ENCODE measurements around the gene SMYD3. TPM values are rescaled to one million over a fixed set of nuclear protein-coding genes. Genes with fewer than 3 reads are reported as not detected.

The SMYD3 gene
- total and polyA plus RNA-seq, 2 of the 13 experiments (the other 11 are each of a cell fraction or from before 2014, with no cell fraction given), result 27.7 to 35.8 TPM

- TF ChIP-seq, protein P1, sequence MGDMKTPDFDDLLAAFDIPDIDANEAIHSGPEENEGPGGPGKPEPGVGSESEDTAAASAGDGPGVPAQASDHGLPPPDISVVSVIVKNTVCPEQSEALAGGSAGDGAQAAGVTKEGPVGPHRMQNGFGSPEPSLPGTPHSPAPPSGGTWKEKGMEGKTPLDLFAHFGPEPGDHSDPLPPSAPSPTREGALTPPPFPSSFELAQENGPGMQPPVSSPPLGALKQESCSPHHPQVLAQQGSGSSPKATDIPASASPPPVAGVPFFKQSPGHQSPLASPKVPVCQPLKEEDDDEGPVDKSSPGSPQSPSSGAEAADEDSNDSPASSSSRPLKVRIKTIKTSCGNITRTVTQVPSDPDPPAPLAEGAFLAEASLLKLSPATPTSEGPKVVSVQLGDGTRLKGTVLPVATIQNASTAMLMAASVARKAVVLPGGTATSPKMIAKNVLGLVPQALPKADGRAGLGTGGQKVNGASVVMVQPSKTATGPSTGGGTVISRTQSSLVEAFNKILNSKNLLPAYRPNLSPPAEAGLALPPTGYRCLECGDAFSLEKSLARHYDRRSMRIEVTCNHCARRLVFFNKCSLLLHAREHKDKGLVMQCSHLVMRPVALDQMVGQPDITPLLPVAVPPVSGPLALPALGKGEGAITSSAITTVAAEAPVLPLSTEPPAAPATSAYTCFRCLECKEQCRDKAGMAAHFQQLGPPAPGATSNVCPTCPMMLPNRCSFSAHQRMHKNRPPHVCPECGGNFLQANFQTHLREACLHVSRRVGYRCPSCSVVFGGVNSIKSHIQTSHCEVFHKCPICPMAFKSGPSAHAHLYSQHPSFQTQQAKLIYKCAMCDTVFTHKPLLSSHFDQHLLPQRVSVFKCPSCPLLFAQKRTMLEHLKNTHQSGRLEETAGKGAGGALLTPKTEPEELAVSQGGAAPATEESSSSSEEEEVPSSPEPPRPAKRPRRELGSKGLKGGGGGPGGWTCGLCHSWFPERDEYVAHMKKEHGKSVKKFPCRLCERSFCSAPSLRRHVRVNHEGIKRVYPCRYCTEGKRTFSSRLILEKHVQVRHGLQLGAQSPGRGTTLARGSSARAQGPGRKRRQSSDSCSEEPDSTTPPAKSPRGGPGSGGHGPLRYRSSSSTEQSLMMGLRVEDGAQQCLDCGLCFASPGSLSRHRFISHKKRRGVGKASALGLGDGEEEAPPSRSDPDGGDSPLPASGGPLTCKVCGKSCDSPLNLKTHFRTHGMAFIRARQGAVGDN (CRISPR knock-in tag; IDR thresholded peaks at IDR 0.05), result peak; percentile 46
- TF ChIP-seq ZNF350 (CRISPR knock-in tag; IDR thresholded peaks at IDR 0.05; ENCODE audit: borderline replicate concordance, low read depth) (no peak), ZZZ3 (CRISPR knock-in tag; IDR thresholded peaks at IDR 0.05; ENCODE audit: borderline replicate concordance) (no peak), NKX3-1 (CRISPR knock-in tag; IDR thresholded peaks at IDR 0.05) (no peak), HOXA5 (CRISPR knock-in tag; IDR thresholded peaks at IDR 0.05) (no peak), MXD1 (CRISPR knock-in tag; IDR thresholded peaks at IDR 0.05) (0 out of 2 replicates have a peak, but pooled peaks have one; percentile 26), ZNF576 (CRISPR knock-in tag; IDR thresholded peaks at IDR 0.05) (0 out of 2 replicates have a peak, but pooled peaks have one; percentile 21), SMARCE1 (IDR thresholded peaks at IDR 0.05; ENCODE audit: borderline replicate concordance) (no peak), HNRNPL (IDR thresholded peaks at IDR 0.05; ENCODE audit: low read depth, low read length) (peak; percentile 77; the same call in 1 of the 2 replicates), POGZ (CRISPR knock-in tag; IDR thresholded peaks at IDR 0.05) (0 out of 2 replicates have a peak, but pooled peaks have one; percentile 17)
- TF ChIP-seq, protein P2, sequence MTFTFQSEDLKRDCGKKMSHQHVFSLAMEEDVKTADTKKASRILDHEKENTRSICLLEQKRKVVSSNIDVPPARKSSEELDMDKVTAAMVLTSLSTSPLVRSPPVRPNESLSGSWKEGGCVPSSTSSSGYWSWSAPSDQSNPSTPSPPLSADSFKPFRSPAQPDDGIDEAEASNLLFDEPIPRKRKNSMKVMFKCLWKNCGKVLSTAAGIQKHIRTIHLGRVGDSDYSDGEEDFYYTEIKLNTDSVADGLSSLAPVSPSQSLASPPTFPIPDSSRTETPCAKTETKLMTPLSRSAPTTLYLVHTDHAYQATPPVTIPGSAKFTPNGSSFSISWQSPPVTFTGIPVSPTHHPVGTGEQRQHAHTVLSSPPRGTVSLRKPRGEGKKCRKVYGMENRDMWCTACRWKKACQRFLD (CRISPR knock-in tag; IDR thresholded peaks at IDR 0.05; ENCODE audit: borderline replicate concordance), result no peak
These were observed 2.0 kb upstream of the SMYD3 start (continued) for GRCh38 chr1:246508897-246509688.
